Prostate gland (tissue), 2 donors: ENCODE measurements around the gene TMEM242. TPM values are rescaled to one million over a fixed set of nuclear protein-coding genes. Genes with fewer than 3 reads are reported as not detected.

Experiments used
- DNase-seq: peaks from one replicate; pipeline ENCODE4 v3.0.0-alpha.2; 2019; ENCODE audit warnings: low spot score
- H3K27ac ChIP-seq, 2 donors: fragments of 200-600 bp; sonication (generic); 2 replicates each; pipeline ENCODE4 v1.5.1; 2017 to 2019
- H3K27me3 ChIP-seq: fragments of 200-600 bp; sonication (generic); replicated peaks from 2 replicates; pipeline ENCODE4 v1.5.1; 2019; ENCODE audit not compliant: insufficient read depth
- H3K36me3 ChIP-seq, 2 donors: fragments of 200-600 bp; sonication (generic); 1 replicate in 1 of 2; 2 replicates in 1 of 2; pipeline versions ENCODE4 v1.5.1 to v1.8.1; 2017 to 2019
- H3K4me1 ChIP-seq: fragments of 200-600 bp; sonication (generic); replicated peaks from 2 replicates; pipeline ENCODE4 v1.5.1; 2019
- H3K4me3 ChIP-seq, 2 donors: fragments of 200-600 bp; sonication (generic); 2 replicates each; pipeline ENCODE4 v1.5.1; 2017 to 2019
- H3K9me3 ChIP-seq: fragments of 200-600 bp; sonication (generic); 2 replicates; pipeline ENCODE4 v1.5.1; 2017
- CTCF ChIP-seq, 4 experiments: fragments of 200-600 bp in 2 of 4; fragments of 450-650 bp in 2 of 4; sonication (generic) in 2 of 4; IDR thresholded peaks; 1 replicate in 3 of 4; 2 replicates in 1 of 4; pipeline ENCODE4 v1.5.1; 2016 to 2019; ENCODE audit warnings: antibody characterized with exemption in 4 of 4, mild to moderate bottlenecking in 2 of 4, moderate library complexity in 2 of 4
- POLR2A ChIP-seq: fragments of 450-650 bp; IDR thresholded peaks from one replicate; pipeline ENCODE4 v1.6.1; 2016; ENCODE audit warnings: antibody characterized with exemption, mild to moderate bottlenecking
- POLR2AphosphoS5 ChIP-seq: sonication (generic); formaldehyde crosslinking; IDR thresholded peaks from one replicate; pipeline ENCODE4 v1.6.1; 2017; ENCODE audit warnings: antibody characterized with exemption
- WGBS: methylation state at CpG from one replicate; pipeline ENCODE4 v1.1.5; 2018; 5-methylcytosine and 5-hydroxymethylcytosine counted together
- intact Hi-C: fragments of 100-400 bp; cut with DNase I; formaldehyde crosslinking; loops from one replicate; pipeline ENCODE4 v1.14.2; 2022
- total RNA-seq, 2 donors: library from RNA; depleted of rRNA; stranded (reverse); fragments of >200 nt; gene quantifications; one replicate each; pipeline ENCODE4 v1.1.0, GENCODE V29; 2016

The TMEM242 gene
- total RNA-seq, 2 donors from 2014 or later, result 6.4 to 8.5 TPM

- intact Hi-C loops, result no loop called here
- no peaks in the 10 kb centered on the region for H3K9me3 ChIP-seq
Observed at GRCh38 chr6:157265186-157265585, 58.1 kb downstream of the TMEM242 start.

GRCh38 chr6:157264701-157265100 lies 58.6 kb downstream of the TMEM242 start:
- Histone ChIP-seq H3K4me3 (no peak overlapping the region), H3K4me1 (peaks cover 10% of the 10 kb centered on the region), H3K27ac (peak overlapping the region in 1 of 2 donors; percentile 4), H3K9me3 (no peaks in the 10 kb centered on the region), H3K36me3 (no peaks in the 10 kb centered on the region), H3K27me3 (no peaks in the 10 kb centered on the region)
- 48% methylated on average over 13 of the region's 13 CpGs for WGBS
- TF ChIP-seq POLR2AphosphoS5, result peak; percentile 81
- no peak for TF ChIP-seq CTCF (IDR thresholded peaks at IDR 0.05)
- TF ChIP-seq POLR2A, result no peak
- intact Hi-C loops, result no loop called here
- peak; percentile 56 for DNase-seq

More at GRCh38 chr6:157265186-157265585, 58.1 kb downstream of the TMEM242 start:
- H3K36me3 ChIP-seq, result no peaks in the 10 kb centered on the region
- H3K27ac ChIP-seq, result peak overlapping the region in 1 of 2 donors; percentile 4
- no peak for DNase-seq
- no peak for TF ChIP-seq CTCF (IDR thresholded peaks at IDR 0.05)
- TF ChIP-seq POLR2A, result no peak
- no peak for TF ChIP-seq POLR2AphosphoS5
- 89% methylated on average over 11 of the region's 11 CpGs for WGBS
- no peaks in the 10 kb centered on the region for H3K27me3 ChIP-seq
- peaks cover 10% of the 10 kb centered on the region for H3K4me1 ChIP-seq
- no peak overlapping the region for H3K4me3 ChIP-seq

- intact Hi-C loops, result no loop called here
- 88% methylated on average over 3 of the region's 3 CpGs for WGBS
- no peaks in the 10 kb centered on the region for H3K36me3 ChIP-seq
- H3K27ac ChIP-seq, result peak overlapping the region in 1 of 2 donors; percentile 4
- peaks cover 6% of the 10 kb centered on the region for H3K4me1 ChIP-seq
- H3K9me3 ChIP-seq, result no peaks in the 10 kb centered on the region
- TF ChIP-seq POLR2AphosphoS5 (no peak), CTCF (IDR thresholded peaks at IDR 0.05) (no peak), POLR2A (no peak)
- DNase-seq, result no peak
- H3K4me3 ChIP-seq, result no peak overlapping the region
- H3K27me3 ChIP-seq, result no peaks in the 10 kb centered on the region
Observed at GRCh38 chr6:157263881-157264397, 59.4 kb downstream of the TMEM242 start.

GRCh38 chr6:157263146-157263545 lies 60.2 kb downstream of the TMEM242 start:
- no peak for TF ChIP-seq POLR2A
- no peak for TF ChIP-seq CTCF (IDR thresholded peaks at IDR 0.05)
- no peak for TF ChIP-seq POLR2AphosphoS5
- Histone ChIP-seq H3K4me1 (peaks cover 6% of the 10 kb centered on the region), H3K27me3 (no peaks in the 10 kb centered on the region), H3K36me3 (no peaks in the 10 kb centered on the region), H3K9me3 (no peaks in the 10 kb centered on the region), H3K27ac (no peak overlapping the region), H3K4me3 (no peak overlapping the region)
- intact Hi-C loops, result no loop called here
- no peak for DNase-seq
- WGBS, result 67% methylated on average over 5 of the region's 5 CpGs

- Histone ChIP-seq H3K4me1 (peaks cover 6% of the 10 kb centered on the region), H3K36me3 (no peaks in the 10 kb centered on the region), H3K9me3 (no peaks in the 10 kb centered on the region), H3K4me3 (no peak overlapping the region), H3K27me3 (no peaks in the 10 kb centered on the region), H3K27ac (no peak overlapping the region)
- no peak for DNase-seq
- intact Hi-C loops, result no loop called here
- no peak for TF ChIP-seq POLR2AphosphoS5
- TF ChIP-seq CTCF (IDR thresholded peaks at IDR 0.05), result no peak
- TF ChIP-seq POLR2A, result no peak
- WGBS, result 95% methylated on average over 9 of the region's 9 CpGs
Observed at GRCh38 chr6:157261606-157262005, 61.7 kb downstream of the TMEM242 start.
